Measurements from ENCODE around the gene ERVK3-1.

ERVK3-1 gene

DNA sequence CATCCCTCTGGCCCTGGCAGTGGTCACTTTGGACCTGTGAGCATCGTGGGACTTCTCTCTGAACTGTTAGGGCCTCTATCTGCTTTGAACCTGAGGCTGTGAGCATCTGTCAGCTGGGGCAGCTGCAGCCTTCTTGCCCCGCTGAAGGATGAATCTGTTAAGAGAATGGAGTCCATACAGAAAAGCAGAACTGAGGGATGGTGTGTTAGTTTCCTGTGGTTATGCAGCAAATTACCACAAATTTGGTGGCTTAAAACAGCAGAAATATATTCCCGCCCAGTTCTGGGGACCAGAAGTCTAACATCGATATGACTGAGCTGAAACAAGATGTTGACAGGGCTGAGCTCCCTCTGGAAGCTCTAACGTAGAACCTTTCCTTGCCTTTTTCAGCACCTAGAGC is 59.0 kb downstream of the ERVK3-1 start:
- DNase-seq (ENCODE audit: low spot score), result no peak
